Measurements from ENCODE around the gene MPRIP.

DNA sequence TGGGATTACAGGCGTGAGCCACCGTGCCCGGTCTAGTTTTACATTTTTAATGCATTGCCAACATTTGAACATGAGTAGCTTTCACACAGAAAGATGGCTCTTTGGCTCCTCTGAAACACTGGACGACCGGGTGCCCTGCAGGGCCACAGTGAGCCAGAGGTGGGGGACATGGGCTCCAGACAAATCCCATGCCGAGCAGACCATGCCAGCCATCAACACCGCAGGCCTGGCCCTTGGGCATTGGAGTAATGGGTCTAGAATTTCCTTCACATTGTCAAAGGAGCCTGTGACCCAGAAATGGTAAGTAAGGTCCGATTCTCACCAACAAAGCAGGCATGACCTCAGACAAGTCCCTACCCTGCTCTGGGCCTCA is 21.4 kb upstream of the MPRIP start:
- TF ChIP-seq POLR2AphosphoS5 (IDR thresholded peaks at IDR 0.05) (no peak), POLR2A (IDR thresholded peaks at IDR 0.05) (no peak), CTCF (IDR thresholded peaks at IDR 0.05) (no peak), EP300 (IDR thresholded peaks at IDR 0.05) (no peak)

Measured in sigmoid colon (tissue), 4 donors.